GM18867 (cell line): ENCODE data around the gene ZFYVE28.

Experiments used
- ATAC-seq: cut with Tn5 transposase; IDR thresholded peaks from one replicate; pipeline ENCODE4 v1.9.1; 2021; ENCODE audit warnings: mild to moderate bottlenecking, moderate library complexity; ENCODE audit not compliant: unreplicated experiment

Gene ZFYVE28

GRCh38 chr4:2428496-2429213, 10.2 kb upstream of the ZFYVE28 start:
- no peak for ATAC-seq

DNA sequence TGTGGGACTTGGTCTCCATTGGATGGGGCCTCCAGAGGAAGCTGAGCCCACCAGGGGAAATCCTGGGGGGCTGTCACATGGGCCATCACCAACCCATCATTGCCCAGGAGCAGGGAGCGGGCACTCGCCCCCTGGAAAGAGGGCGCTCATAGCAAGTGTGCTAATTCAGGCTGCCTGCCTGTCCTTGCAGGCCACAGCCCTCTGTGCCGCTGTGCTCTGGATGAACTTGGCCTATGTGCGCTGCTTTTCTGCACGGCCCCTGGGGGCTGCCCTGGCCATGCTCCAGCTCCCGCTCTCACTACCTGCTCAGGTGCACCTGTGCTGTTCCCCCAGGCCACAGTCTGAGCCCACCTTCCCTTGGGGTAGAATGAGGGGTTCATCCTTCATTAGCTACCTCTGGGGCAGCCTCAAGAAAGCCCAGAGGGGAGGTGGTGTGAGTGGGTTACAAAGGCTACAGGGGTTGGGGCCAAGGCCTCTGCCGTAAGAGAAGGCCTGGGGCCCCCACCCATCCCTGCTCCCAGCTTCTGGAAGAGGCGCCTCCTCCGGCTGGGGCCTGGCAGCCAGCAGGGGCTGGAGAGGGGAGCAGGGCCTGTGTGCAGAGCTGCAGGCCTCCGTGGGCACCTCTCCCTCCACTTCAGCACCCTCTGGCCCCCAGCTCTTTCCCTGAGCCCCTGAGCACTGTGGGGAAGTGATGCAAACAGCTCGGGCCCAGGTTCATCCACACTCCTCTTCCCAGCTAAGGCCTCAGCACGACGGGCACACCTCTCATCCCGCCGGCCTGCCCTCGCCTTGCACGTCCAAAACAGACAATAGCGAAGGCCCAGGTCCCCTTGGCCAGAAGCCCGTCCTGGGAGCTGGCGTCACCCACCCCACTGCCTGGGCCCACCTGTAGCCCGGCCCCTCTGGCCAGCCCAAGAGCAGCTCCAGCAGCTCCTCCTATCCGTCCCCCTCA, 9.2 kb upstream of the ZFYVE28 start:
- no peak for ATAC-seq

DNA sequence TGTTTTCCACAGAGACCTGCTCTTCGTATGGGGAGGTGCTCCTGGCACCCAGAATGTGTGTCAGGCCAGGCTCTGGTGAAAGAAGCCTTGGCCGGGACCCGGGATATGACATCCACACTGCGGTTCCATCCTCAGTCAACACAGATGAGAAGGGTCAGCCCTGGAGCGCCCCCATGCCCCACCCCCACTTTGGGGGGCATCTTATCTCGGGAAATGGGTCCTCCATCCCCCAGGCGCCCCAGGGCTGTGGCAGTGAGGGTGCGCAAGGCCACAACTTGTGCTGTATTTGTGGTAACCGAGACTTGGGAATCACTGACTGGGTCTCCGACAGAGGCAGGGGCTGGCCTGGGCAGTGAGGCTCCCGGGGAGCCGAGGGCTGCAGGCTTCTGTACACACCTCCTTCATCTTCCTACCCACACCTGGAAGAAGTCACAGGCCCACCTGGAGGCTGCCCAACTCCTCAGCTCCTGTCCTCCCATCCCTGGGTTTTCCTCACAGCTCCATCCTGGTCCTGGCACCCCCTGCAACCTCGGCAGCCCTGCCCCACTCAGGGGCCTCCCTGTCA, 8.3 kb upstream of the ZFYVE28 start:
- ATAC-seq, result no peak

DNA sequence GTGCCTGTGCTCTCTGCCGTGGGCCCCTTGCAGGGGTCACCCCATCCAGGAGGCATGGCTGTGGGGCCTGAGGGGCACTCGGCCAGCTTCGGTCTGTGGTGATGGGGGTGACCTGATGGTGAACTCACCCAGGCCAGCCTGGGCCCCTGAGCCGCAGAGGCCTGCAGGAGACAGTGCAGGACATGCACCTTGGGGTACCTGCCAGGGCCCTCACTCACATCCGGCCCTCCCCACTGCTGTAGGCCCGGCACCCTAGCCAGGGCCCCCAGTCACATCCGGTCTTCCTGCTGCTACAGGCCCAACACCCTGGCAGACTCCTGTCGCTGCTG, 7.6 kb upstream of the ZFYVE28 start:
- ATAC-seq, result no peak

GRCh38 chr4:2425386-2426068, 7.1 kb upstream of the ZFYVE28 start:
- no peak for ATAC-seq

DNA sequence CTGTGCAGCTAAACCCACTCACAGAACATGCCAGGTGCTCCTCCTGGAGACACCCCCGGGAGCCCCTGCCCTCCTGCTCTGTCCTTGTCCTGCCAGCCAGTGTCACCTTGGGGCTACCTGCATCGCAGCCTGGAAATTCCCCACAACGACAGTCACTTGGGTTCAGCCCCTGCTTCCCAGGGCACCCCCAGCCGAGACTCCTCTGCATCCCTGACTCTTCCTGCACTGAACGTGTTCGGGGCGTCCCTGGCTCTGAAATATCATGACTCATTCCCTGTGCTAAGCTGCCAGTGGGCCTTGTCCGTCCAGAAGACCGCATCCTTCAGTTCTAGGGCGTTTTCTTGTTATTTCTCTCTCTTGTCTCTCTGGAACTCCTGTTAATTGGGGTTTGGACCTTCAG, 6.1 kb upstream of the ZFYVE28 start:
- no peak for ATAC-seq

DNA sequence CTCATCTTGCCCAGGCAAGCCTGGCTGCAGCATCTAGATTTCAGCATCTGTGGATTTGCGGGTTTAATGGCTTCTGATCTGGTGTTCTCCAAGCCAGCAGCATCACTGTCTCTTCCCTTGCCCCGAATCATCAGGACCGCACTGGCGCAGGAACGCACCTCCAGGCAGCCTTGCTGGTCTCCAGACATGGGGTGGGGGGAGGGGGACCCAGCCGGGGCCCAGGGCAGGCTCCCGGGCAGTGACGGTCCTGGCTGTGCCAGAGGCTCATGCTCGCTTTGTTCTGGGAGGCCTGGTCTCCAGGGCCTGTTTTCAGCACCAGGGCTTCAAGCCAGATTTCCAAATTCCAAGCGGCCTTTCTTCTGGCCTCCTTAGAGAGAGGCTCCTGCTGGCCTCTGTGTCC, 5.2 kb upstream of the ZFYVE28 start:
- no peak for ATAC-seq

- ATAC-seq, result no peak
Observed at GRCh38 chr4:2423066-2423465, 4.6 kb upstream of the ZFYVE28 start.

DNA sequence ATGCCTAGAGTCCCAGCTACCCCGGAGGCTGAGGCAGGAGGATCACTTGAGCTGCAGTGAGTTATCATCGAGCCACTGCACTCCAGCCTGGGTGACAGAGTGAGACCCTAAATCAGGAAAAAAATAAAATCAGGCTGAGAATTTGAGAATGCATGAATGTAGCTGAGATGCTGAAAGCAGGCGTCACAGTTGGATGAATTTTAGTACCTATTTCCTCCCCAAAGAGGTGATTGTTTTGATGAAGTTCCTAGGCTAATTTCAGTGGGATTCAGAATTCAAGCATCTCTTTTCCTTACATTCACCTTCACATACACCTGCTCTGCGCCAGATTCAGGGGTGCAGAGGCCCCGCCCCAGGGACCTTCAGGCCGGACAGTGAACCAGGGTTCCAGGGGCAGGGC, 3.5 kb upstream of the ZFYVE28 start:
- no peak for ATAC-seq

GRCh38 chr4:2419814-2420213, 1.4 kb upstream of the ZFYVE28 start:
- no peak for ATAC-seq

- peak; percentile 90 for ATAC-seq
Observed at GRCh38 chr4:2418650-2419571, 466 bp upstream of the ZFYVE28 start, which contains the start of gene CFAP99. Gene CFAP99, plus strand, starts transcription at chr4:2418955.

DNA sequence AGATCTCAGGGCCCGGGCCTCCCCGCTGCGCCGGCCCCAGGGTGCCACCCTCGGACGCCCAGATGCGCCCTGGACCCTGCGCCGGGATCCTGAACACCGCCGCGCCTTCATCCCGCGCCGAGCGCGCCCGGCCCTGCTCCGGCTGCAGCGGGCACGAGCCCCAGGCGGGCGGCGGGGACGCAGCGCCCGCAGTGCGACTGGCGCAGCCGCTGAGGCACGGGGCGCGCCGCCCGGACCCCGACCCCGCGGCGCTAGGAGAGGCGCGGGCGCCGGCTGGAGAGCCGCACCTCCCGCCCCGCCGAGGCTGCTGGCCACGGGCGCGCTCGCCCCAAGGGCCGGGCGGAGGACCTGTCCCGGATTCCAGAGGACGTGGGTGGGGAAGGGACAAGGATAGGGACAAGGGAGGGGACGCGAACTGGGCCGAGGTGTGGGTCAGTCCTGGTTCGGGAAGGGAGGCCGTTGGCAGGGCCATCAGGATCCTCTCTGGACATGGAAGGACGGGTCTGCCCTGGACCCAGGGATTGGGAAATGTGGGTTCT, 1.1 kb downstream of the ZFYVE28 start:
- no peak for ATAC-seq

DNA sequence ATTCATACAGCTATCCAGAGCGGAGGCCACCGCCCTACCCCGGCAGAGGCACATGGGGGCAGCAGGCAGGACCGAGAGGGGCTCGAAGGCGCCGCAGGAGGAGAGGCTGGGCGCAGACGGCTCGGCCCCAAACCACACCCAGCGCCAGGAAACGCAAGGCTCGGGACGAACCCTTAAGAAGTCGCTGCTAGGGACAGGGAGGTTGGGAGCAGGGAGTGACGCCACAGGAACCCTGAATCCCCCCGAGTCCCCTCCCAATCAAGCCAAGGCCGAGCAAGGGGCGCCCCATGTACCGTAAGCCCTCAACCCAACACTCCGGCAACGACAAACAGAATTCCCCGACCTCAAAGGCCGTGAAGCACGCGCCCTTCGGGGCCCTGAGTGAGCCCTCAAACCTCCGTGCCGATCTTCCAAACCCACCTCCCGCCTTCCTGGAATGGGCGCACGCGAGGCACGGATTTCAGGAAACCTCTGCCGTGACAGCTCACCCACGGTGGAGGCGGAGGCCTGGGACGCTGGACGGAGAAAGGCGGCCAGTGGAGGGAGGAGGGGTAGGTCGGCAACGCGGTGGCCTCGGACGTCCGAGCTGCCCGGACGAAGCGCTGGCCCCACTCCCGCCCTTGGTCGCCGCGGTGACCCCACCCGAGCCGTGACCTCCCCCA, 1.8 kb downstream of the ZFYVE28 start:
- no peak for ATAC-seq

GRCh38 chr4:2415881-2416563, 2.4 kb downstream of the ZFYVE28 start:
- ATAC-seq, result no peak

GRCh38 chr4:2415213-2415612, 3.2 kb downstream of the ZFYVE28 start:
- ATAC-seq, result no peak

GRCh38 chr4:2413821-2414610, 4.4 kb downstream of the ZFYVE28 start:
- no peak for ATAC-seq

GRCh38 chr4:2412885-2413716, 5.3 kb downstream of the ZFYVE28 start:
- peak; percentile 58 for ATAC-seq
